H1 (cell line): ENCODE results near the gene CCNI2.

Experiments
- CBX8 ChIP-seq: fragments of 300-800, 300-1000 bp; sonication (generic); IDR thresholded peaks from 2 replicates; pipeline ENCODE4 v1.7.1; 2016; ENCODE audit warnings: low read depth, low read length, borderline replicate concordance
- CHD1 ChIP-seq: IDR thresholded peaks from 2 replicates; pipeline ENCODE4 v1.6.1; 2012; ENCODE audit warnings: low read depth, low read length, improper control_type of control experiment
- EZH2 ChIP-seq: fragments of 200-600 bp; sonication (generic); IDR thresholded peaks from 2 replicates; pipeline ENCODE4 v1.7.1; 2012; ENCODE audit warnings: low read depth, mild to moderate bottlenecking, moderate library complexity, low read length, inconsistent platforms; ENCODE audit not compliant: severe bottlenecking
- GABPA ChIP-seq: IDR thresholded peaks from 2 replicates; pipeline ENCODE4 v1.6.1; 2011; ENCODE audit warnings: mild to moderate bottlenecking, low read length, moderate library complexity, borderline replicate concordance; ENCODE audit not compliant: insufficient read depth
- JUND ChIP-seq: IDR thresholded peaks from 2 replicates; pipeline ENCODE4 v1.6.1; 2011; ENCODE audit warnings: mild to moderate bottlenecking, improper control_type of control experiment, low read length
- KDM5A ChIP-seq: fragments of 200-600 bp; IDR thresholded peaks from 2 replicates; pipeline ENCODE4 v1.7.1; 2012; ENCODE audit warnings: mild to moderate bottlenecking, low read length, inconsistent platforms, mixed read lengths
- NRF1 ChIP-seq: IDR thresholded peaks from 2 replicates; pipeline ENCODE4 v1.6.1; 2011; ENCODE audit warnings: mild to moderate bottlenecking, low read depth, low read length, improper control_type of control experiment
- POLR2A ChIP-seq, 2 experiments: IDR thresholded peaks; 1 replicate in 1 of 2; 2 replicates in 1 of 2; pipeline ENCODE4 v1.6.1; 2011; ENCODE audit warnings: low read depth in 2 of 2, low read length in 2 of 2, mild to moderate bottlenecking in 2 of 2; ENCODE audit errors: control extremely low read depth in 1 of 2
- POLR2AphosphoS5 ChIP-seq: IDR thresholded peaks from 2 replicates; pipeline ENCODE4 v1.6.1; 2011; ENCODE audit warnings: low read depth, low read length
- RAD21 ChIP-seq, 2 experiments: IDR thresholded peaks in 1 of 2; conservative IDR thresholded peaks in 1 of 2; 2 replicates each; pipeline ENCODE4 v1.6.1; 2011; ENCODE audit warnings: low read depth in 2 of 2, low read length in 2 of 2, improper control_type of control experiment in 1 of 2, inconsistent platforms in 1 of 2, mild to moderate bottlenecking in 1 of 2, moderate library complexity in 1 of 2
- RFX5 ChIP-seq: IDR thresholded peaks from 2 replicates; pipeline ENCODE4 v1.6.1; 2011; ENCODE audit warnings: low read depth, low read length, improper control_type of control experiment, borderline replicate concordance
- TBP ChIP-seq: IDR thresholded peaks from 2 replicates; pipeline ENCODE4 v1.6.1; 2011; ENCODE audit warnings: low read depth, low read length, improper control_type of control experiment
- TF ChIP-seq, protein P1 (sequence below), 3 experiments: IDR thresholded peaks; 1 replicate in 2 of 3; 2 replicates in 1 of 3; pipeline versions ENCODE4 v1.5.1 to v1.6.1; 2011; ENCODE audit warnings: low read length in 3 of 3, mild to moderate bottlenecking in 3 of 3, inconsistent platforms in 2 of 3, low read depth in 1 of 3, moderate library complexity in 1 of 3; ENCODE audit not compliant: insufficient read depth in 1 of 3; ENCODE audit errors: control extremely low read depth in 1 of 3
- TF ChIP-seq, protein P2 (sequence below): IDR thresholded peaks from 2 replicates; pipeline ENCODE4 v1.6.1; 2012; ENCODE audit warnings: inconsistent platforms

DNA sequence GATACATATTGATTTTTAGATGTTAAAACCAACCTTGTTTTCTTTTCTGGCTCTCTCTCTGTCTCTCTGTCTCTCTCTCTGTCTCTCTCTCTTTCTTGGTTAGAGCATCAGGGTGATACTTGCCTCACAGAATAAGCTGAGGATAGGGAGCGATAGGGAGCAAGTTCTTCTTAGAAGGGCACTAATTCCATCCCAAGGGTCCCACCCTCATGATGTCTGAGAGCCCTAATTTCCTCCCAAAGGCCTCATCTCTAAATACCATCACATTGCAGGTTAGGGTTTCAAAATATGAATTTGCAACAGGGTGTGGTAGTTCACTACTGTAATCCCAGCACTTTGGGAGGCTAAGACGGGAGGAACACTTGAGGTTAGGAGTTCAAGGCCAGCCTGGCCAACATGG lies 5.1 kb upstream of the CCNI2 start:
- TF ChIP-seq, protein P1, sequence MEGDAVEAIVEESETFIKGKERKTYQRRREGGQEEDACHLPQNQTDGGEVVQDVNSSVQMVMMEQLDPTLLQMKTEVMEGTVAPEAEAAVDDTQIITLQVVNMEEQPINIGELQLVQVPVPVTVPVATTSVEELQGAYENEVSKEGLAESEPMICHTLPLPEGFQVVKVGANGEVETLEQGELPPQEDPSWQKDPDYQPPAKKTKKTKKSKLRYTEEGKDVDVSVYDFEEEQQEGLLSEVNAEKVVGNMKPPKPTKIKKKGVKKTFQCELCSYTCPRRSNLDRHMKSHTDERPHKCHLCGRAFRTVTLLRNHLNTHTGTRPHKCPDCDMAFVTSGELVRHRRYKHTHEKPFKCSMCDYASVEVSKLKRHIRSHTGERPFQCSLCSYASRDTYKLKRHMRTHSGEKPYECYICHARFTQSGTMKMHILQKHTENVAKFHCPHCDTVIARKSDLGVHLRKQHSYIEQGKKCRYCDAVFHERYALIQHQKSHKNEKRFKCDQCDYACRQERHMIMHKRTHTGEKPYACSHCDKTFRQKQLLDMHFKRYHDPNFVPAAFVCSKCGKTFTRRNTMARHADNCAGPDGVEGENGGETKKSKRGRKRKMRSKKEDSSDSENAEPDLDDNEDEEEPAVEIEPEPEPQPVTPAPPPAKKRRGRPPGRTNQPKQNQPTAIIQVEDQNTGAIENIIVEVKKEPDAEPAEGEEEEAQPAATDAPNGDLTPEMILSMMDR (IDR thresholded peaks at IDR 0.05; ENCODE audit: control extremely low read depth in 1 of 3, insufficient read depth in 1 of 3, low read depth in 1 of 3, low read length in 3 of 3) = no peak
- TF ChIP-seq CHD1 (no peak), JUND (no peak), NRF1 (no peak), POLR2AphosphoS5 (no peak), KDM5A (no peak), POLR2A (IDR thresholded peaks at IDR 0.05; ENCODE audit: control extremely low read depth in 1 of 2, low read depth in 2 of 2, low read length in 2 of 2) (no peak), TBP (no peak), RFX5 (no peak), GABPA (no peak), EZH2 (no peak), RAD21 (IDR thresholded peaks at IDR 0.05 in 1 of 2, conservative IDR thresholded peaks at IDR 0.05 in 1 of 2; ENCODE audit: low read depth in 2 of 2, low read length in 2 of 2) (no peak), CBX8 (no peak)
- TF ChIP-seq, protein P2, sequence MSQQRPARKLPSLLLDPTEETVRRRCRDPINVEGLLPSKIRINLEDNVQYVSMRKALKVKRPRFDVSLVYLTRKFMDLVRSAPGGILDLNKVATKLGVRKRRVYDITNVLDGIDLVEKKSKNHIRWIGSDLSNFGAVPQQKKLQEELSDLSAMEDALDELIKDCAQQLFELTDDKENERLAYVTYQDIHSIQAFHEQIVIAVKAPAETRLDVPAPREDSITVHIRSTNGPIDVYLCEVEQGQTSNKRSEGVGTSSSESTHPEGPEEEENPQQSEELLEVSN = no peak
